HepG2 (cell line): ENCODE measurements around the gene POFUT2. TPM values are rescaled to one million over a fixed set of nuclear protein-coding genes. Genes with fewer than 3 reads are reported as not detected.
A peak's percentile ranks its signal among the peaks of the same experiment; 100 is the strongest.

Experiments
- ATM ChIP-seq: fragments of 450-650 bp; IDR thresholded peaks from 2 replicates; pipeline ENCODE4 v1.7.1; 2017; ENCODE audit warnings: mild to moderate bottlenecking, borderline replicate concordance
- CHD4 ChIP-seq: fragments of 200-600 bp; sonication (generic); IDR thresholded peaks from 2 replicates; pipeline ENCODE4 v1.7.0; 2017; ENCODE audit warnings: mild to moderate bottlenecking, low read length, borderline replicate concordance
- IRF1 ChIP-seq: sonication (generic); formaldehyde crosslinking; IDR thresholded peaks from 2 replicates; pipeline ENCODE4 v1.4.0; 2020; ENCODE audit warnings: low read depth, mild to moderate bottlenecking, missing genetic modification reagents
- KAT7 ChIP-seq: IDR thresholded peaks from 2 replicates; pipeline ENCODE4 v1.6.1; 2018; ENCODE audit warnings: borderline replicate concordance, missing compliant biosample characterization
- NR2F6 ChIP-seq, 2 experiments: IDR thresholded peaks; 2 replicates each; pipeline ENCODE4 v1.6.1; 2016; ENCODE audit warnings: antibody characterized with exemption in 1 of 2, mild to moderate bottlenecking in 1 of 2
- PAF1 ChIP-seq: IDR thresholded peaks from 2 replicates; pipeline ENCODE4 v1.6.1; 2016; ENCODE audit warnings: missing genetic modification reagents, missing compliant biosample characterization
- PCBP2 ChIP-seq: fragments of 200-400 bp; formaldehyde crosslinking; optimal IDR thresholded peaks from 2 replicates; pipeline ENCODE3; 2018; ENCODE audit warnings: low read length, low read depth; ENCODE audit not compliant: poor library complexity, severe bottlenecking
- PRDM10 ChIP-seq: sonication (generic); formaldehyde crosslinking; IDR thresholded peaks from 2 replicates; pipeline ENCODE4 v1.4.0; 2020; ENCODE audit warnings: low read depth, missing genetic modification reagents
- PRPF4 ChIP-seq: fragments of 200-400 bp; formaldehyde crosslinking; IDR thresholded peaks from 2 replicates; pipeline ENCODE4 v1.6.1; 2016; ENCODE audit warnings: low read length, low read depth; ENCODE audit not compliant: poor library complexity, severe bottlenecking
- SOX6 ChIP-seq, 2 experiments: fragments of 450-650 bp in 1 of 2; sonication (generic) in 1 of 2; formaldehyde crosslinking in 1 of 2; IDR thresholded peaks; 2 replicates each; pipeline versions ENCODE4 v1.4.0 to v1.6.1; 2017 to 2020; ENCODE audit warnings: antibody characterized with exemption in 1 of 2, mild to moderate bottlenecking in 1 of 2, missing genetic modification reagents in 1 of 2
- TCF12 ChIP-seq, 2 experiments: fragments of 450-650 bp in 1 of 2; sonication (generic) in 1 of 2; formaldehyde crosslinking in 1 of 2; IDR thresholded peaks; 2 replicates each; pipeline versions ENCODE4 v1.6.1 to v1.8.0; 2017 to 2022; ENCODE audit warnings: antibody characterized with exemption in 1 of 2, mild to moderate bottlenecking in 1 of 2, missing genetic modification reagents in 1 of 2, moderate library complexity in 1 of 2
- ZMYM2 ChIP-seq: sonication (generic); formaldehyde crosslinking; IDR thresholded peaks from 2 replicates; pipeline ENCODE4 v1.8.0; 2022; ENCODE audit warnings: mild to moderate bottlenecking, missing genetic modification reagents
- ZNF225 ChIP-seq: sonication (generic); formaldehyde crosslinking; IDR thresholded peaks from 2 replicates; pipeline ENCODE4 v1.4.0; 2020; ENCODE audit warnings: mild to moderate bottlenecking, missing genetic modification reagents
- ZNF296 ChIP-seq: sonication (generic); formaldehyde crosslinking; conservative IDR thresholded peaks from 2 replicates; pipeline ENCODE4 v1.5.0; 2020; ENCODE audit warnings: mild to moderate bottlenecking, missing genetic modification reagents
- ZNF329 ChIP-seq: sonication (generic); formaldehyde crosslinking; IDR thresholded peaks from 2 replicates; pipeline ENCODE4 v1.9.0; 2021; ENCODE audit warnings: low read depth, mild to moderate bottlenecking, missing genetic modification reagents
- ZNF512B ChIP-seq: sonication (generic); formaldehyde crosslinking; IDR thresholded peaks from 2 replicates; pipeline ENCODE4 v1.5.1; 2020; ENCODE audit warnings: missing genetic modification reagents, mild to moderate bottlenecking, borderline replicate concordance
- ZNF720 ChIP-seq: sonication (generic); formaldehyde crosslinking; IDR thresholded peaks from 2 replicates; pipeline ENCODE4 v1.4.0; 2020; ENCODE audit warnings: missing genetic modification reagents
- ZNF788 ChIP-seq: sonication (generic); formaldehyde crosslinking; IDR thresholded peaks from 2 replicates; pipeline ENCODE4 v1.5.0; 2020; ENCODE audit warnings: mild to moderate bottlenecking, missing genetic modification reagents, borderline replicate concordance
- ZUFSP ChIP-seq: sonication (generic); formaldehyde crosslinking; IDR thresholded peaks from 2 replicates; pipeline ENCODE4 v1.9.0; 2021; ENCODE audit warnings: missing genetic modification reagents, mild to moderate bottlenecking, borderline replicate concordance
- polyA plus RNA-seq, 8 experiments: library from polyadenylated mRNA; depleted of rRNA in 3 of 8; stranded (reverse) in 7 of 8; unstranded in 1 of 8; fragments of >200 nt; fragmentation: Illumina TruSeq in 4 of 8; extraction: Trizol in 4 of 8; gene quantifications; 2 replicates each; pipeline versions ENCODE4 v1.2.1 to v1.2.3, GENCODE V29; 2011 to 2016; ENCODE audit warnings: low read depth in 4 of 8, missing spikeins in 1 of 8, mixed read lengths in 1 of 8; ENCODE audit not compliant: insufficient read depth in 1 of 8
- total RNA-seq, 5 experiments: library from RNA; depleted of rRNA; stranded (reverse); fragments of >200 nt; fragmentation: Illumina TruSeq; extraction: Trizol; gene quantifications; 2 replicates each; pipeline ENCODE4 v1.2.3, GENCODE V29; 2016; ENCODE audit warnings: low read depth in 1 of 5

Gene POFUT2
- total and polyA plus RNA-seq, 2 of the 13 experiments (the other 11 are each of a cell fraction or from before 2014, with no cell fraction given) = 22.8 to 24.0 TPM

- no peak for TF ChIP-seq ZNF512B (CRISPR knock-in tag)
- no peak for TF ChIP-seq ZNF720 (CRISPR knock-in tag)
- no peak for TF ChIP-seq ZNF329
- TF ChIP-seq ZMYM2 (CRISPR knock-in tag) = no peak
- no peak for TF ChIP-seq PCBP2
- TF ChIP-seq ZNF225 = no peak
- no peak for TF ChIP-seq PRDM10 (CRISPR knock-in tag)
- TF ChIP-seq ZNF788 (CRISPR knock-in tag) = no peak
- no peak for TF ChIP-seq ZUFSP (CRISPR knock-in tag)
- TF ChIP-seq NR2F6 (IDR thresholded peaks at IDR 0.05) = 0 out of 2 replicates have a peak, but pooled peaks have one; percentile 21
- peak; percentile 64; the same call in 1 of the 2 replicates for TF ChIP-seq NR2F6 (CRISPR knock-in tag; IDR thresholded peaks at IDR 0.05)
- no peak for TF ChIP-seq KAT7 (CRISPR knock-in tag)
- no peak for TF ChIP-seq SOX6 (IDR thresholded peaks at IDR 0.05)
- peak; percentile 55 for TF ChIP-seq SOX6 (CRISPR knock-in tag; IDR thresholded peaks at IDR 0.05)
- TF ChIP-seq PAF1 (CRISPR knock-in tag) = no peak
- TF ChIP-seq ATM = no peak
- no peak for TF ChIP-seq TCF12 (IDR thresholded peaks at IDR 0.05)
- TF ChIP-seq TCF12 (CRISPR knock-in tag; IDR thresholded peaks at IDR 0.05) = no peak
- no peak for TF ChIP-seq ZNF296 (CRISPR knock-in tag)
- TF ChIP-seq IRF1 (CRISPR knock-in tag) = no peak
- TF ChIP-seq CHD4 = no peak
- no peak for TF ChIP-seq PRPF4
These were observed 4.9 kb upstream of the POFUT2 start (continued) for GRCh38 chr21:45292399-45293219.
